ENCODE measurements around the gene CELSR2. TPM values are rescaled to one million over a fixed set of nuclear protein-coding genes. Genes with fewer than 3 reads are reported as not detected.
"Not testable (repeated sequence)": the region's sequence is repeated elsewhere in the genome, so short reads cannot be mapped to it uniquely, and the experiment has no call there.

The CELSR2 gene
- total RNA-seq, 1 donor = 1.4 TPM

GRCh38 chr1:109304226-109304920 lies 55.0 kb downstream of the CELSR2 start:
- peaks cover 24% of the 10 kb centered on the region for H3K4me1 ChIP-seq (ENCODE audit: insufficient read depth, low read length)
- H3K9me3 ChIP-seq (ENCODE audit: low read depth, low read length) = no peaks in the 10 kb centered on the region
- no peaks in the 10 kb centered on the region for H3K27me3 ChIP-seq (ENCODE audit: insufficient read depth, low read length)
- no peak overlapping the region for H3K4me3 ChIP-seq (ENCODE audit: low read length)

- not testable (repeated sequence) for H3K4me3 ChIP-seq (ENCODE audit: low read length); H3K27me3 ChIP-seq (ENCODE audit: insufficient read depth, low read length); H3K9me3 ChIP-seq (ENCODE audit: low read depth, low read length)
- peaks cover 17% of the 10 kb centered on the region for H3K4me1 ChIP-seq (ENCODE audit: insufficient read depth, low read length)
These were observed 56.7 kb downstream of the CELSR2 start for GRCh38 chr1:109305991-109306390.

- peaks cover 17% of the 10 kb centered on the region for H3K4me1 ChIP-seq (ENCODE audit: insufficient read depth, low read length)
- no peaks in the 10 kb centered on the region for H3K9me3 ChIP-seq (ENCODE audit: low read depth, low read length)
- H3K27me3 ChIP-seq (ENCODE audit: insufficient read depth, low read length) = no peaks in the 10 kb centered on the region
- no peak within 1 kb of the TSS for H3K4me3 ChIP-seq (ENCODE audit: low read length)
These were observed 57.5 kb downstream of the CELSR2 start, which contains the start of gene MYBPHL for GRCh38 chr1:109306832-109307273. Gene MYBPHL, minus strand, starts transcription at chr1:109307011. Its CDS starts 20 bp downstream, at chr1:109306991.

DNA sequence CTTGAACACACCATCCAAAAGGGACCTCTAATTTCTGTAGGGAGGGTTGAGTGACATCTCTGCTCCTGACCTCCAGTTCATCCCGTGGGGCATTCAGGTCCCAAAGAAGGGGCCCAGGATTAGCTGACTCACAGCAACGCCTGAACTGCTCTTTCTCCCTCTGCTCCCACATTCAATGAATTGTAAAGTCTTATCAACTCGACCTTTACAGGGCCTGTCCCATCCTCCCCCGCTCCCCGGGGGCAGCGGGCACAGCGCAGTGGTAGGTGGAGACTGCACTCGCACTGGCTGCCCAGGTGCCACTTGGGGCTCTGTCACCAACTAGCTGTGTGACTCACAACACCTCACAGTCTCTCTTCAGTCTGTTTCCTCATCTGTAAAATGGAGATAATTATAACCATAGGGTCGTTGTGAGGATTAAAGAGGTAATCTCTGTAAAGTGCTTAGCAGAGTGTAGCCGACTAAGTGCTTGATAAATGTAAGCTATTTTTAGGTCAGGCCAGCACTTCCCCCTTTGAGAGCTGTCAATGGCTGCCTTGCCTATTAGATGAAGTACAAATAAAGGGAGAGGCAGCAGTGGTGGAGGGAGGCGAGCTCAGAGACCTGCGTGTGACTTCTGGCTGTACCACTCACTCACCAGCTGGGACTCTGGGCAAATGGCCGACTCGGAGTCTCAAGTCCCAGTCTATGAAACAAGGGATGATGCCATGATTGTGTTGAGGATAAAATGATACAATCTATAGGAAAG lies 58.1 kb downstream of the CELSR2 start:
- H3K4me3 ChIP-seq (ENCODE audit: low read length) = no peak overlapping the region
- peaks cover 17% of the 10 kb centered on the region for H3K4me1 ChIP-seq (ENCODE audit: insufficient read depth, low read length)
- H3K9me3 ChIP-seq (ENCODE audit: low read depth, low read length) = no peaks in the 10 kb centered on the region
- H3K27me3 ChIP-seq (ENCODE audit: insufficient read depth, low read length) = no peaks in the 10 kb centered on the region

GRCh38 chr1:109309347-109309746 lies 60.0 kb downstream of the CELSR2 start:
- peaks cover 25% of the 10 kb centered on the region for H3K4me1 ChIP-seq (ENCODE audit: insufficient read depth, low read length)
- H3K27me3 ChIP-seq (ENCODE audit: insufficient read depth, low read length) = no peaks in the 10 kb centered on the region
- H3K4me3 ChIP-seq (ENCODE audit: low read length) = no peak overlapping the region
- H3K9me3 ChIP-seq (ENCODE audit: low read depth, low read length) = no peaks in the 10 kb centered on the region

DNA sequence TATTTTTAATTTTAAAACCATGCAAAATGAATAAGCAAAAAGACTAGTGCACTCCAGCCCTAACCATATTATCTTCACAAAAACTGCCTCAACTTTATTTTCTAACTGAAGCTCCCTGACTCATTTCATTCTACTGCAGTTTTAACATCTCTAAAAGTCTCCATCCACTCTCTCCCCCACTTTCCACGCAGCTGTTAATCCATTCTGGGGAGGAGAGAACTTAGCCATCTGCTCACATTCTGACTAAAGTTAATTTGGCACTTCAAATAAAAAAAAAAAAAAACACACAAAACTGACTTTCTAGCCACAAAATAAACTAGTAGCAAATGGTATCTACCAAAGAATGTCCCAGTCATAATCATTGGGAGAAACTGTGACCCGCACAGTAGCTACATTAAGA lies 62.9 kb downstream of the CELSR2 start:
- Histone ChIP-seq H3K27me3 (ENCODE audit: insufficient read depth, low read length) (no peaks in the 10 kb centered on the region), H3K9me3 (ENCODE audit: low read depth, low read length) (no peaks in the 10 kb centered on the region), H3K4me3 (ENCODE audit: low read length) (no peak overlapping the region), H3K4me1 (ENCODE audit: insufficient read depth, low read length) (peaks cover 18% of the 10 kb centered on the region)

- Histone ChIP-seq H3K27me3 (ENCODE audit: insufficient read depth, low read length) (no peaks in the 10 kb centered on the region), H3K4me1 (ENCODE audit: insufficient read depth, low read length) (peaks cover 8% of the 10 kb centered on the region), H3K4me3 (ENCODE audit: low read length) (no peak overlapping the region), H3K9me3 (ENCODE audit: low read depth, low read length) (no peaks in the 10 kb centered on the region)
These were observed 63.8 kb downstream of the CELSR2 start for GRCh38 chr1:109312978-109313775.

DNA sequence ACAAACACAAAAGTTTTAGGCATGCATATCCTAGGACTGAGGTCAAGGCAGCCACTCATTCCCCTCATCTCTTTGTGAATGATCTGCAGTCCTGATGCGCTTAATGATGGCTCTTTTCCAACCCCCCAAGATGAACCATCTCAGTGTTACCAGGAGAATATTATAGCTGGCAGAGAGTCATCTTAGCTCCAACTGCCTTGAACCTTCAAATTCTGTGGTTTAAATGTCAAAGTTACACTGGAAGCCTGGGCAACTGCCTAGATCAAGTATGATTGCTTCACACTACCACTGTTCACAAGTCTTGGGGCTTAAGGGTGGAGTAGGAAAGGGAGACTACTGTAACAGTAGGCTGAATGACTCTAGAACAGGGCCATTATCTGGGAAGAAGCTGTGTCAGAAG lies 65.5 kb downstream of the CELSR2 start:
- Histone ChIP-seq H3K4me1 (ENCODE audit: insufficient read depth, low read length) (peaks cover 8% of the 10 kb centered on the region), H3K4me3 (ENCODE audit: low read length) (no peak overlapping the region), H3K9me3 (ENCODE audit: low read depth, low read length) (no peaks in the 10 kb centered on the region), H3K27me3 (ENCODE audit: insufficient read depth, low read length) (no peaks in the 10 kb centered on the region)

DNA sequence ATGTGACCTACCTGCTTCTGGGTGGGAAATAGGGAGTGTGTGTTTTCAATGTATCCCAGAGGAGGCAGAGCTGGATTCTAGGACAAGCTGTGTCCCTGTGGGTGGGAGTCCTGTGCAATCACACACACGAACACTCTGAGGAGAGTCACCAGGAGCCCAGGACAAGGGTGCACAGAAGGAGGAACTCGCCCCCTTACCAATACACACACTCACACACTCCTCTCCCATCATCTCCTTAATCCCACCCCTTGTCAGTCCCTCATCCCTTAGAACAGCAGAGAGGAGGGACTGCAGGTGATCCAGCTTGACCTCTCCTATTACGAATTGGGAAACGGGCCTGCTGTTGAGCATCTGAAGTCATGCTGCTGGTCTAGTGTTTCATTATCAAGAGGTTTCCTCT lies 65.9 kb downstream of the CELSR2 start:
- Histone ChIP-seq H3K27me3 (ENCODE audit: insufficient read depth, low read length) (no peaks in the 10 kb centered on the region), H3K9me3 (ENCODE audit: low read depth, low read length) (no peaks in the 10 kb centered on the region), H3K4me3 (ENCODE audit: low read length) (no peak overlapping the region), H3K4me1 (ENCODE audit: insufficient read depth, low read length) (peaks cover 8% of the 10 kb centered on the region)

DNA sequence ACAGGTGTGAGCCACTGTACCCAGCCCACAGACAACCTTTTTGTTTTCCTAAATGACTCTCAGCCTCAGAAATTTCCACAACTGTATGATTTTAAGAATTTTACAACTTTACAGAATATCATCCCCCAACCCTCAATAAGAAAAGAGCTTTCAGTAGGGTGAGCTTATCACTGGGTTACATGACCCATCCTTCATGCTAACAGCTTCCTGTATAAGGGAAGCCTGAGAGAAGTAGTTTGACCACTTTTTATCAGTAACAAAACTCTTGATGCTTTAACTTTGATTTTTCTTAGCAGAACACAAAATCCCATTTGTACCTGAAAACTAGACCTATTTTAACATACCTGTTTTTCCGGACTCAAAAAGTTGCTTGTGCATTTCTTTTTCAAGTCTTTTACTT lies 67.2 kb downstream of the CELSR2 start:
- Histone ChIP-seq H3K4me1 (ENCODE audit: insufficient read depth, low read length) (peaks cover 8% of the 10 kb centered on the region), H3K4me3 (ENCODE audit: low read length) (no peak overlapping the region), H3K9me3 (ENCODE audit: low read depth, low read length) (no peaks in the 10 kb centered on the region), H3K27me3 (ENCODE audit: insufficient read depth, low read length) (no peaks in the 10 kb centered on the region)

- H3K4me1 ChIP-seq (ENCODE audit: insufficient read depth, low read length) = no peaks in the 10 kb centered on the region
- H3K4me3 ChIP-seq (ENCODE audit: low read length) = no peak overlapping the region
- no peaks in the 10 kb centered on the region for H3K9me3 ChIP-seq (ENCODE audit: low read depth, low read length)
- H3K27me3 ChIP-seq (ENCODE audit: insufficient read depth, low read length) = no peaks in the 10 kb centered on the region
These were observed 69.8 kb downstream of the CELSR2 start for GRCh38 chr1:109319114-109319513.

- Histone ChIP-seq H3K4me3 (ENCODE audit: low read length) (no peak overlapping the region), H3K27me3 (ENCODE audit: insufficient read depth, low read length) (no peaks in the 10 kb centered on the region), H3K4me1 (ENCODE audit: insufficient read depth, low read length) (no peaks in the 10 kb centered on the region), H3K9me3 (ENCODE audit: low read depth, low read length) (no peaks in the 10 kb centered on the region)
These were observed 73.6 kb downstream of the CELSR2 start for GRCh38 chr1:109322974-109323373.
